HEK293T (cell line): ENCODE measurements around the gene NCAPD2.
"Not testable (repeated sequence)": the region's sequence is repeated elsewhere in the genome, so short reads cannot be mapped to it uniquely, and the experiment has no call there.

Source experiments
- ARNT ChIP-seq: fragments of 450-650 bp; IDR thresholded peaks from 2 replicates; pipeline ENCODE4 v1.6.1; 2017; ENCODE audit warnings: mild to moderate bottlenecking
- BHLHE40 ChIP-seq: fragments of 450-650 bp; IDR thresholded peaks from 2 replicates; pipeline ENCODE4 v1.6.1; 2016; ENCODE audit warnings: mild to moderate bottlenecking, moderate library complexity, borderline replicate concordance
- ELF4 ChIP-seq: fragments of 450-650 bp; IDR thresholded peaks from 2 replicates; pipeline ENCODE4 v1.6.1; 2017; ENCODE audit warnings: antibody characterized with exemption
- FOXA1 ChIP-seq: fragments of 450-650 bp; IDR thresholded peaks from 2 replicates; pipeline ENCODE4 v1.6.1; 2016; ENCODE audit warnings: mild to moderate bottlenecking
- FOXK2 ChIP-seq: fragments of 450-650 bp; IDR thresholded peaks from 2 replicates; pipeline ENCODE4 v1.6.1; 2016; ENCODE audit warnings: mild to moderate bottlenecking
- HDGF ChIP-seq: fragments of 450-650 bp; IDR thresholded peaks from 2 replicates; pipeline ENCODE4 v1.6.1; 2017; ENCODE audit warnings: antibody characterized with exemption, borderline replicate concordance
- L3MBTL2 ChIP-seq: fragments of 450-650 bp; conservative IDR thresholded peaks from 2 replicates; pipeline ENCODE4 v1.6.1; 2016; ENCODE audit warnings: mild to moderate bottlenecking
- ZNF384 ChIP-seq: fragments of 450-650 bp; IDR thresholded peaks from 2 replicates; pipeline ENCODE4 v1.6.1; 2016

DNA sequence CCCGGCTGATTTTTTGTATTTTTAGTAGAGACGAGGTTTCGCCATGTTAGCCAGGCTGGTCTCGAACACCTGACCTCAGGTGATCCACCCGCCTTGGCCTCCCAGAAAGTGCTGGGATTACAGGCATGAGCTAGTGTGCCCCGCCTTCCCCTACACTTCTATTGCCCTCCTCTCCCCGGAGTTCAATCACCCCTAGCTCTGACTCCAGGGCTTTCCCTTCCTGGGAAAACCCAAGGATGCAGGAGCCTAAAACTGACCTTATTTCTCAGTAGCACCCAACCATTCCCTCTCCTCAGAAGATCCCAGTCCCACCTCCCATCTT, 62.6 kb downstream of the NCAPD2 start:
- TF ChIP-seq BHLHE40, ELF4, HDGF, FOXK2, ZNF384, L3MBTL2, FOXA1, ARNT: not testable (repeated sequence)
